Fibroblast of mammary gland (primary cell): ENCODE measurements around the gene NAA80.

Experiments
- DNase-seq: peaks from one replicate; pipeline ENCODE4 v3.0.0-alpha.2; 2010; ENCODE audit warnings: low read depth
- H3K4me3 ChIP-seq: 2 replicates; pipeline ENCODE4 v1.5.1; 2011; ENCODE audit warnings: low read depth, mild to moderate bottlenecking, low read length, moderate library complexity; ENCODE audit not compliant: control insufficient read depth
- TF ChIP-seq, protein P1 (sequence below): conservative IDR thresholded peaks from 2 replicates; pipeline ENCODE4 v1.5.1; 2011; ENCODE audit warnings: low read depth, low read length, inconsistent platforms; ENCODE audit not compliant: control insufficient read depth, insufficient read depth

The NAA80 gene

GRCh38 chr3:50296721-50297383, 2.4 kb downstream of the NAA80 start:
- TF ChIP-seq, protein P1, sequence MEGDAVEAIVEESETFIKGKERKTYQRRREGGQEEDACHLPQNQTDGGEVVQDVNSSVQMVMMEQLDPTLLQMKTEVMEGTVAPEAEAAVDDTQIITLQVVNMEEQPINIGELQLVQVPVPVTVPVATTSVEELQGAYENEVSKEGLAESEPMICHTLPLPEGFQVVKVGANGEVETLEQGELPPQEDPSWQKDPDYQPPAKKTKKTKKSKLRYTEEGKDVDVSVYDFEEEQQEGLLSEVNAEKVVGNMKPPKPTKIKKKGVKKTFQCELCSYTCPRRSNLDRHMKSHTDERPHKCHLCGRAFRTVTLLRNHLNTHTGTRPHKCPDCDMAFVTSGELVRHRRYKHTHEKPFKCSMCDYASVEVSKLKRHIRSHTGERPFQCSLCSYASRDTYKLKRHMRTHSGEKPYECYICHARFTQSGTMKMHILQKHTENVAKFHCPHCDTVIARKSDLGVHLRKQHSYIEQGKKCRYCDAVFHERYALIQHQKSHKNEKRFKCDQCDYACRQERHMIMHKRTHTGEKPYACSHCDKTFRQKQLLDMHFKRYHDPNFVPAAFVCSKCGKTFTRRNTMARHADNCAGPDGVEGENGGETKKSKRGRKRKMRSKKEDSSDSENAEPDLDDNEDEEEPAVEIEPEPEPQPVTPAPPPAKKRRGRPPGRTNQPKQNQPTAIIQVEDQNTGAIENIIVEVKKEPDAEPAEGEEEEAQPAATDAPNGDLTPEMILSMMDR = no peak
- no peak for DNase-seq

GRCh38 chr3:50295553-50296431, 3.4 kb downstream of the NAA80 start:
- TF ChIP-seq, protein P1 = no peak
- no peak for DNase-seq
- H3K4me3 ChIP-seq = no peak overlapping the region

More at GRCh38 chr3:50296721-50297383, 2.4 kb downstream of the NAA80 start:
- no peak overlapping the region for H3K4me3 ChIP-seq

DNA sequence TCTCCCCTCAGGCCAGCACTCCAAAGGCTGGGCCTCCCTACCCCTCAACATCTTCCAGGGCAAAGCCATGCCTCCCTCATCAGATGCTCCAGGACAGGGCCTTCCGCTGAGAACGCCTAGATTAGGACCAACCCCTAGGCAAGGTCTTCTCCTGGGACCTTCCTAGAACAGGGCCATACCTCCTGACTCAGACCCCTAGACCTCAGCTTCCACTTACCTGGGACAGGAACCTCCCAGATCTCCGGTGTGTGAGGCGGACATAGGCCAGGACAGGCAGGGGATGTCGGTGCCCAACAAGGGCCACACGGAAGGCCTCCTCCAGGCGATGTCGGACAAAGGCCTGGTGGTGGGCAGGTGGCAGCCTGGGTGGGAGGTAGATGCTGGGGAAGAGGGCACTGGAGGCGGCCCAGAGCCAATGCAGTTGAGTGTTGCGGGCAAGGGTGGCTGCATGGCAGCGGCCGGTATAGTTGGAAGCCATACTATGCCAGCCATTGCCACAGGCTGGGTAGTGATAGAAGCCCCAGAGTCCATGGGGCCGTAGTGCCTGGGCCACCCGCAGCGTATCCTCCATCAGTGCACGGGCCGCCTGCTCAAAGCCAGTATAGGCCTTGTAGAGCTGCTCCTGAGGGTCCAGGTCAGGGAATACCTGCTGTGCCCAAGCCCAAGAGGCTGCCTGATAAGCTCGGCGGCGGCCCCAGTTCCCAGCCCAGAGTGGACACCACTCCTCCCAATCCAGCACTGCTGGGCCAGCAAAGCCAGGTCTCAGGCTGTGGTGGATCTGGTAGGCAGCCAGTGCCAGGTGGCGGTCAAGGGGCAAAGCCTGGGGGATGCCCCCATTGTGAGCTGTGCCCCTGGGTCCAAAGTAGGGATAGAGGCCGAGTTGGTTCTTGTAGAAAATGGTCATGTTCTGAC, 4.5 kb downstream of the NAA80 start:
- TF ChIP-seq, protein P1 = no peak
- DNase-seq = no peak
- H3K4me3 ChIP-seq = no peak overlapping the region

GRCh38 chr3:50294089-50294488, 5.1 kb downstream of the NAA80 start:
- no peak overlapping the region for H3K4me3 ChIP-seq
- DNase-seq = no peak
- TF ChIP-seq, protein P1 = no peak

- TF ChIP-seq, protein P1 = no peak
- no peak overlapping the region for H3K4me3 ChIP-seq
- DNase-seq = no peak
Observed at GRCh38 chr3:50293079-50293801, 6.0 kb downstream of the NAA80 start.
